ENCODE results near the gene XRN1.

GRCh38 chr3:142356818-142357217, 91.0 kb downstream of the XRN1 start:
- TF ChIP-seq FOXM1 (IDR thresholded peaks at IDR 0.05; ENCODE audit: borderline replicate concordance, low read depth) (no peak), EP300 (IDR thresholded peaks at IDR 0.05; ENCODE audit: borderline replicate concordance) (no peak), USF1 (IDR thresholded peaks at IDR 0.05) (no peak), TAF1 (IDR thresholded peaks at IDR 0.05; ENCODE audit: low read depth) (no peak), REST (IDR thresholded peaks at IDR 0.05; ENCODE audit: low read depth) (no peak), EGR1 (IDR thresholded peaks at IDR 0.05) (no peak), NFIC (IDR thresholded peaks at IDR 0.05) (no peak), ZBTB7A (IDR thresholded peaks at IDR 0.05; ENCODE audit: low read depth) (no peak)

Data from Ishikawa (cell line).